Measurements from ENCODE around the gene PPFIA1.
"Not testable (repeated sequence)": the region's sequence is repeated elsewhere in the genome, so short reads cannot be mapped to it uniquely, and the experiment has no call there.

PPFIA1 gene

DNA sequence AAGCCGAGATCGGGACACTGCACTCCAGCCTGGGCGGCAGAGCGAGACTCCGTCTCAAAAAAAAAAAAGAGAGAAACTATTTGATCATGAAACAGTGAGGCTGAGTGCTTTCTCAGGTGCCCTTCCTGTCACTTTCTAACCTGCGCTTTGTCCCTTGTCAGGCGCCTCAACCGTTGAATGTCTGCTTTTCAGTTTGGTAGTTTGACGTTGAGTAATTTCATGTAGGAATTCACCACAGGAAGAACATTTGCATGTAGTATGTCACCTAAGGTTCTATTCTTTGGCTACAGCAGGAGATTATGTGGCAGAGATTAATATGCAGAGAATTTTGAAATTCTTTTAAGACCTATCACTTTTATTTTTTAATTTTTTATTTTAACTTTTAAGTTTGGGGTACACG lies 57.2 kb downstream of the PPFIA1 start:
- no peak for DNase-seq

- no peak for DNase-seq
These were observed 58.1 kb downstream of the PPFIA1 start for GRCh38 chr11:70328556-70328955.

GRCh38 chr11:70331320-70331843 lies 60.9 kb downstream of the PPFIA1 start:
- DNase-seq: not testable (repeated sequence)

DNA sequence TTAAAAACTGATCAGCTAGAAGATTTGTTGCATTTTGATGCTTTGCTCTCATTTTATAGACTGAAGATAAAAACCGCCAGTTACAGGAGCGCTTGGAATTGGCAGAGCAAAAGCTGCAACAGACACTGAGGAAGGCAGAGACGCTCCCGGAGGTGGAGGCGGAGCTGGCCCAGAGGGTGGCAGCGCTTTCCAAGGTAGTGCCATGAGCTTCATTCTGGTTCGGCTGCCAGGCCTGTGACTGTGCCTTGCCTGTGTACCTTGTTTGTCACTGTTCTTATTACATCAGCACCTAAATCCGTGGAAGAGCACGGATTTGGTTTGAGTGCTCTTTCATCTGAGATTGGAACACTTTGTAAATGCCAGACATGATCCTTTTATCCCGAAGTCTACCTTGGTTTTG lies 61.4 kb downstream of the PPFIA1 start:
- DNase-seq: no peak

DNA sequence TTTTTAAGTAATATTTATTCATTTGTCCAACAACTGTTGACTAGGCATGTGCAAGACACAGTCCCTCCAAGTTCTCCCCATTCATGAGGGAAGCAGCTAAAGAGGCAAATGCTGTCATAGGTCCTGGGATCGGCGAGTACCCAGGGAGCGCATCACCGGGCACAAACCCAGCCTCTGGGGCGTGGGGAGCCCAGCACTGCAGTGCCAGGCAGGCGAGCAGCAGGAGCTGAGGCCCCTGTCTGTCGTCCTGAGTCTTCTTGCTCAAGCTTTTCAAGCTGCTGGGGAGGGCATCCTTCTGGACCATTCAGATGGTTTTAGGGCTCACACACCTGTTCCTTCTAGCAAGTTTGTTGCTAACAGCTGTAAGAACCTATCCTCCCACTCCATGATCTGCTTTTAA lies 62.1 kb downstream of the PPFIA1 start:
- no peak for DNase-seq

- no peak for DNase-seq
These were observed 62.8 kb downstream of the PPFIA1 start for GRCh38 chr11:70333261-70333660.

- DNase-seq: no peak
These were observed 64.0 kb downstream of the PPFIA1 start for GRCh38 chr11:70334351-70334995.

DNA sequence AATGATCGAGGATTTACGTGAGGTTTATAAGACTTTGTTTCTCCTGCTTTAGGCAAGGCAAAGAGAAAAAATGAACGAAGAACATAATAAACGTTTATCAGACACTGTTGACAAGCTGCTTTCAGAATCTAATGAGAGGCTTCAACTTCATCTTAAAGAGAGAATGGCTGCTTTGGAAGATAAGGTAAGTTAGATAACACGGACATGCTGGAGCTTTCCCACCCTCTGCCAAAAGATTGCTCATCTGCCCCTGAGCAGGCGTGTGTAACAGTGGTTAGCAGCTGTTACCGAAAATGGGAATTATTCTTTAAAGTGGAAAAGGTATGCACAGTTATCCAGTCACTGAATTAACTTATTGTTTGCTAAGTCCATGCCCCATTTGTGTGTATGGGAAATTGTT lies 65.0 kb downstream of the PPFIA1 start:
- no peak for DNase-seq

- no peak for DNase-seq
These were observed 68.1 kb downstream of the PPFIA1 start for GRCh38 chr11:70338594-70338993.

DNA sequence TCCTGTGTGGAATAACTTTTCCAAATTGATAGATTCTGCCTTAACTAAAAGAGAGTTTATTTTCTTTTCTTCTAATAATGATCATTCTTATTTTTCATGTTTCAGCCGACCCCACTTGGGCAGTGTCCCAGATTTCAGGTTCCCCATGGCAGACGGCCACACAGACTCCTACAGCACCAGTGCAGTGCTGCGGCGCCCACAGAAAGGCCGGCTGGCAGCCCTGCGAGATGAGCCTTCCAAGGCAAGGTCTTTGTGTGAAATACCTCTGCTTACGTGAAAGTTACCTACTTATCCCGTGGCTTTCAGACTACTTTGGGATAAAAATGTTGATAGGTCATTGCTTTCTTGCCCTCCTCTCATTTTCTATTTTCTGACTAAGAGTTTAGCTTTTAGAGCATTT lies 68.6 kb downstream of the PPFIA1 start:
- DNase-seq: no peak

- no peak for DNase-seq
These were observed 71.5 kb downstream of the PPFIA1 start for GRCh38 chr11:70341881-70342429.

DNA sequence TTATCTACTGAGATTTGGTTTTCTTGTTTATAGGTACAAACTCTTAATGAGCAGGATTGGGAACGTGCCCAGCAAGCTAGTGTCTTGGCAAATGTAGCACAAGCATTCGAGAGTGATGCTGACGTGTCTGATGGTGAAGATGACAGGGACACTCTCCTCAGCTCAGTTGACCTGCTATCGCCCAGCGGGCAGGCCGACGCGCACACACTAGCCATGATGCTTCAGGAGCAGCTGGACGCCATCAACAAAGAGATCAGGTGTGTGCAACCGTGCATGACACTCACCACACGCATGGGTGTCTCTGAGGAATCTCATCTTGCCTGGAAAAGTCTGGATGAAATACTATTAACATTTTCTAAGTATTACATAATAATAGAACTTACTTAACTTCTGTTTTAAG lies 73.1 kb downstream of the PPFIA1 start:
- DNase-seq: no peak

DNA sequence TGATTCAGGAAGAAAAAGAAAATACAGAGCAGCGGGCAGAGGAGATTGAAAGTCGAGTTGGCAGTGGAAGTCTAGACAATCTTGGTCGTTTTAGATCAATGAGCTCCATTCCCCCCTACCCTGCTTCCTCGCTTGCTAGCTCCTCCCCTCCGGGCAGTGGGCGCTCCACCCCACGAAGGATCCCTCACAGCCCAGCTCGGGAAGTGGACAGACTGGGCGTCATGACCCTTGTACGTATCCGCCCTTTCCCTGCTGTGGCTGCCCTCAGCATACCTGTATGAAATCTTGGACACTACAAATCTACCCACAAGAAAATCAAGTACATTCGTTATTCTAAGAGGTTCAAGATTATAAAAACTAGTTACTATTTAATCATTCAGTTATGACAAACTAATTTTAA lies 77.7 kb downstream of the PPFIA1 start:
- no peak for DNase-seq

- no peak for DNase-seq
These were observed 78.1 kb downstream of the PPFIA1 start for GRCh38 chr11:70348608-70349007.

- DNase-seq: no peak
These were observed 81.2 kb downstream of the PPFIA1 start for GRCh38 chr11:70351646-70352045.

- no peak for DNase-seq
These were observed 81.6 kb downstream of the PPFIA1 start for GRCh38 chr11:70352100-70352499.

DNA sequence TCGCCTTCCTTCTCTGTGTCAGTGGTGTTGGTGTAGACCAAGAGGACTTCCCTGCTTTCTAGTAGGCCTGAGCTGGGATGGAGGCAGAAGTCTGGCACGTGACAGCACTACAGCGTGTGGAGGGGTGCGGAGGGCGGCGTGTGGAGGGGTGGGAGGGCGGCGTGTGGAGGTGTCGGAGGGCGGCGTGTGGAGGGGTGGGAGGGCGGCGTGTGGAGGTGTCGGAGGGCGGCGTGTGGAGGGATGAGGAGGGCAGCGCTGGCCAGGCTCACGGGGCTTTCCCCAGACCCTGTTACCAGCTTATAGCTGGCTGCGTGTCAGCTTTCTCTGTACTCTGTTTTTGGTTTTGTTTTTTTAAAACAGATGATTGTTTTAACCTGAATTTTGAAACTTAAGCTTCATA lies 82.1 kb downstream of the PPFIA1 start:
- no peak for DNase-seq

- no peak for DNase-seq
These were observed 82.8 kb downstream of the PPFIA1 start for GRCh38 chr11:70353329-70353728.

DNA sequence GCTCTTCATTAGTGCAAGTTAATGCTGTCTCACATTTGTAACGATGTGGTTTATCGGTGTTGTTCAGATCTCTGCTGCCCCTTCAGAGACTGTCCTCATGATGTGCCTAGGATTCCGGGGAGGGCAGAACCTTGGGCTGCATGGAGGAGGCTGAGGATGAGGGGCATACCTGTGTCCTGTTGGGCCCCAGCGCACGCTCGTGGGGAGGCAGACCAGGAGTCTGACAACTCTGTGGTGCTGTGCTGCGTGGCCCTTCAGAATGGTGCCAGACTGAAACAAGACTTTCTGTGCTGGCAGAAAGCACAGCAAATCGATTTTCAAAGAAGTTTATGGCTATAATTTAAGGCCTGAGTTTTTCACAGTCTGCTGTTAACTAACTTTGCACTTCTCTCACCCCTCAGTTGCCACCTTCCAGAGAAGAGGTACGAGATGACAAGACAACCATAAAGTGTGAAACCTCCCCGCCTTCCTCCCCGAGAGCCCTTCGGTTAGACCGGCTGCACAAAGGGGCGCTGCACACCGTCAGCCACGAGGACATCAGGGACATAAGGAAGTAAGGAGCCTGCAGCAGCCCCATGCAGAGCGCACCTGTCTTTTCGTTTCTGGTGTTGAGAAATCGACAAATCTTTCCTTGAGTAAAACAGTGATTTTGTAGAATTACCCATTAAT lies 83.5 kb downstream of the PPFIA1 start:
- DNase-seq: no peak

GRCh38 chr11:70354629-70355028 lies 84.1 kb downstream of the PPFIA1 start:
- no peak for DNase-seq

DNA sequence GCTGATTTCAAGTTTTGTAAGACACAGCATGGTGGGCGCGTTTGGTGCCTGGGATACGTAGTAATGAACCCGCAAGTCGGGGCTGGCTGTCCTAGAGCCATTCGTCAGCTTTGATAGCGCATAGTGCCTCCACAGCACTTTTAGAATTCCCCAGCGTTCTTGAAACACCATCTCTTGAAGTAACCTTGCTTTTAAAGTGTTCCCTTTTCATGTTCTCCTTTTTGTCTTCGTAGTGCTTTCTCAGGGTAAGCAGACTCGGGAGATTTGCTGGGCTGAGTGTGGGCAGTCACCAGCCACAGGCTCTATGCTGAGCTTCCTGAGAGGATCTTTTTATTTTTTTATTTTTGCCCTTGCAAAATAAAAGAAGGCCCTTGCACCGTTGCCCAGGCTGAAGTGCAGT lies 88.3 kb downstream of the PPFIA1 start:
- no peak for DNase-seq

DNA sequence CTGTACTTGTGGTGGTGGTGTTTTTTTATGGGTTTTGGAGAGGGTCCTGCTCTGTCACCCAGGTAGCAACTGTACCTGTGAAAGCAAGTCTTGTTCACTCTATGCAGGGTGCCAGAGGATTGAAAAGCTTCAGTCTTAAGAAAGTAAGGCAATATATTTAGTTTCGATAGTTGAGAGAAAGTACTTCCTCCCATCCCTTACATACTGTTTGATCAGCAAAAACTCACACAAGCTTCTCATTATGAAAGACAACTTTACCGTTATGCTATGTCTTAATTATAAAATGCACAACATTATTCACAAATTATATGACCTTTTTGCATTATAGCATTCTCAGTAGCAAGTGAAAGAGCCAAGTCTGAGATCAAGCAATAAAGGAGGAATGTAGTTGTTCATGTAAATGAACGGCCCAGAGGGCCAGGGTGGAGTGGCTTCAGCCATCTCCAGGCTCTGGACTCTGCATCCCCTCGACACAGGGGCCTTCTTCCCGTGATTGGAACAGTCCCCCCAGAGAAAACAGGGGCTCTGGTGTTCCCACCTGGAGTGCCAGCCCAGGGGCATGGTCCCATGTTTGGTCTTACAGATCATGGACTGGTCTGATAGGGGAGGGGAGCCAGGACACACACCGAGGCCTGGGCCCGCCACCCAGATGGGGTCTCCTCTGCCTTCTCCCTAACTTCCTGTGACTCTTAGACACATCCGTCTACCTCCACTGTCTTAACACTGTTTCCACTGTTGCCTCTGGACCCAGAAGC lies 89.1 kb downstream of the PPFIA1 start:
- no peak for DNase-seq

DNA sequence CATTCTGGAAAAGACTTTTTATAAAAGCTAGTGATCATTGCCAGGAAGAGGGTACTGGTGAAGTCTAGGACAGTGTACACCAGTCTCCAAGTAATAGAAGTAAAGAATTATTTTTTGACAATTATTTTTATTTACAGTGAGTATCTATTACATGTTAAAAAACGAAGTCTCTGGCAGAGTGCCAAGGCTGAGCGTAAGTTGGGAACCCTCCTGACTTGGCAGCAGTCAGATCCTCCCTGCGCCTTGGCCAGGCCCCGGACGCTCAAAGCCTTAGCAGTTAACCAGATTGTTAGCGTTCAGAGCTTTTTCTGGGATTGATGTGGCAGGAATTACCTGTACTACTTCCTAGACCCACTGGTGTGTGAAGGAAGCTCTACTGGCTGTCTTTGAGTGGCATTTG lies 89.7 kb downstream of the PPFIA1 start:
- no peak for DNase-seq

DNA sequence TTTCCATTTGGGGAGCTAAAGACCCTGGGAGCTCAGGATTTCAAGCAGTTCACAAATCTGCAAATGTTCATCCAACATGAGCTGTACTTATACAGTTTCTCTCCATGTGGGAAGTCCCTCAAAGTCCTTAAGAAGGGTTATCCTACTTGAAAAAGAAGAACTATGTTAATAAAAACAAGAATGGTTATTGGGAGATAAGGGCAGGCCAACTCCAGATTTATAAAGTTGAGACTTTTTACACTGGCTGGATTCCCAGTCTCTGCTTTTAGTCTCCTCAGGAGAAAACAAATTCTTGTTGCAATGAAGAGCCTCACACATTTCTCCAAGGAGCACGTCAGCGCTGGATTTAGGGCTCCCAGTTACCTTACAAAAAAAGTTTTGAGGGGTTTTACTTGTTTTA lies 93.7 kb downstream of the PPFIA1 start:
- DNase-seq: no peak

All from NCI-H69 (cell line).